Right atrium auricular region (tissue), 2 donors: Measurements from ENCODE around the gene SEC61A2. TPM values are rescaled to one million over a fixed set of nuclear protein-coding genes. Genes with fewer than 3 reads are reported as not detected.

Experiments
- DNase-seq: peaks from one replicate; pipeline ENCODE4 v3.0.0-alpha.2; 2019; ENCODE audit warnings: low spot score
- H3K27ac ChIP-seq, 2 donors: fragments of 200-600 bp; sonication (generic); 1 replicate in 1 of 2; 2 replicates in 1 of 2; pipeline ENCODE4 v1.5.1; 2016 to 2019
- H3K27me3 ChIP-seq, 2 donors: fragments of 200-600 bp; sonication (generic); one replicate each; pipeline versions ENCODE4 v1.5.1 to v1.6.0; 2017 to 2019
- H3K36me3 ChIP-seq: fragments of 200-600 bp; sonication (generic); one replicate; pipeline ENCODE4 v1.5.1; 2016
- H3K4me1 ChIP-seq, 2 donors: fragments of 200-600 bp; sonication (generic); one replicate each; pipeline versions ENCODE4 v1.5.1 to v1.6.0; 2017 to 2019
- H3K4me3 ChIP-seq, 2 donors: fragments of 200-600 bp; sonication (generic); 1 replicate in 1 of 2; 2 replicates in 1 of 2; pipeline ENCODE4 v1.5.1; 2017 to 2019; ENCODE audit warnings: mild to moderate bottlenecking in 1 of 2, moderate library complexity in 1 of 2
- H3K9me3 ChIP-seq, 2 donors: fragments of 200-600 bp; sonication (generic); one replicate each; pipeline ENCODE4 v1.5.1; 2019
- microRNA counts, 2 donors: library from miRNA; unstranded; fragments of <30 nt; microRNA quantifications; one replicate each; lab custom pipeline; 2016 to 2017
- microRNA-seq, 2 donors: library from miRNA; unstranded; fragments of <30 nt; microRNA quantifications; one replicate each; pipeline ENCODE4, GENCODE V29; 2016 to 2017; ENCODE audit warnings: borderline number of aligned reads in 2 of 2, borderline replicate concordance in 1 of 2
- total RNA-seq, 2 donors: library from RNA; depleted of rRNA; stranded (reverse); fragments of >200 nt; gene quantifications; one replicate each; pipeline ENCODE4 v1.1.0, GENCODE V29; 2016
- TF ChIP-seq, protein P1 (sequence below), 2 donors: fragments of 200-600 bp; sonication (generic); IDR thresholded peaks; one replicate each; pipeline ENCODE4 v1.5.1; 2019; ENCODE audit warnings: antibody characterized with exemption in 2 of 2

Gene SEC61A2
- total RNA-seq, 2 donors from 2014 or later, result 12.2 to 12.4 TPM

DNA sequence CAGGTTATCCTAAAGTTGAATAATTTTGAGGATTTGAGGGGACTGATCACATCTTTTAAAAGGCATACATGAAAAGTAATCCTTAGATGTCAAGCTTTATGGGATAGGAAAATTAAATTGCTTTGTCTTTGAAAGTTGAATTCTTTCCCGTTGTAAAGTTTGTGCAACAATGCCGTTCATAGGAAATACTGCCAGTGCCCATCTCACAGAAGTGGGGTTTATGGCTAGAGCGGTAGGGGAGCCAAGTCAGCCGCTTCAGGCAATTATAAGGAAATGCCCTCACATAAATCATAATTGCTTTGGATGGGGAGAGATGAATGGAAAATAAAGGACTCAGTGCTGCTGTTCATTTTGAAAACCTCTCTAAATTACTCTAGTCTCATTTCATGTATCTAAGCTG lies 84.6 kb downstream of the SEC61A2 start:
- Histone ChIP-seq H3K4me3 (no peak overlapping the region), H3K27ac (peak overlapping the region in 1 of 2 donors; percentile 9), H3K36me3 (peaks cover 55% of the 10 kb centered on the region), H3K9me3 (no peaks in the 10 kb centered on the region), H3K27me3 (no peaks in the 10 kb centered on the region), H3K4me1 (peaks cover 0 to 28% of the 10 kb centered on the region in 2 donors)
- TF ChIP-seq, protein P1, sequence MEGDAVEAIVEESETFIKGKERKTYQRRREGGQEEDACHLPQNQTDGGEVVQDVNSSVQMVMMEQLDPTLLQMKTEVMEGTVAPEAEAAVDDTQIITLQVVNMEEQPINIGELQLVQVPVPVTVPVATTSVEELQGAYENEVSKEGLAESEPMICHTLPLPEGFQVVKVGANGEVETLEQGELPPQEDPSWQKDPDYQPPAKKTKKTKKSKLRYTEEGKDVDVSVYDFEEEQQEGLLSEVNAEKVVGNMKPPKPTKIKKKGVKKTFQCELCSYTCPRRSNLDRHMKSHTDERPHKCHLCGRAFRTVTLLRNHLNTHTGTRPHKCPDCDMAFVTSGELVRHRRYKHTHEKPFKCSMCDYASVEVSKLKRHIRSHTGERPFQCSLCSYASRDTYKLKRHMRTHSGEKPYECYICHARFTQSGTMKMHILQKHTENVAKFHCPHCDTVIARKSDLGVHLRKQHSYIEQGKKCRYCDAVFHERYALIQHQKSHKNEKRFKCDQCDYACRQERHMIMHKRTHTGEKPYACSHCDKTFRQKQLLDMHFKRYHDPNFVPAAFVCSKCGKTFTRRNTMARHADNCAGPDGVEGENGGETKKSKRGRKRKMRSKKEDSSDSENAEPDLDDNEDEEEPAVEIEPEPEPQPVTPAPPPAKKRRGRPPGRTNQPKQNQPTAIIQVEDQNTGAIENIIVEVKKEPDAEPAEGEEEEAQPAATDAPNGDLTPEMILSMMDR (IDR thresholded peaks at IDR 0.05), result no peak
- DNase-seq, result no peak

DNA sequence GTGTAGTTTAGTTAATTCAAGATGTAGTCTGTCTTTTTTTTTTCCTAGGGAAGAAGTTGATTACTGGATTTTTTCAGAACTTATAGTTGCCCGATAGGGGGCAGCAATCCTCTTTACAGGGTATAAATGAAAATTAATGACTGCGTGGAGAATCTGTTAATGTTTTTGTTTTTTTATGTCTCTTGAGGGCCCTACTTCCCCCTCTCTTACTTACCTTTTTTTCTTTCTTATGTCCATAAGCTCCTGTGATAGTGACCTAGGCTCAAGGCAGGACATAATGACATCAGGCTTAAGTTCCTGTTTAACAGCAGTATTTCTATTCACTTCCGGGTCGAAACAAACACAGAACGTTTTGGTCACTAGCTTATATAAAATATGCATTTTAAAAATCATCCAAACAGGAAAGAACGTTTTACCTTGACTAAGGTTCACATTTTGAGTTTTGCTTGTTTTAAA lies 85.3 kb downstream of the SEC61A2 start:
- Histone ChIP-seq H3K27ac (peak overlapping the region; percentile 9 to 57), H3K36me3 (peaks cover 58% of the 10 kb centered on the region), H3K27me3 (no peaks in the 10 kb centered on the region), H3K4me3 (peak overlapping the region in 1 of 2 donors; percentile 13), H3K9me3 (no peaks in the 10 kb centered on the region), H3K4me1 (peaks cover 0 to 29% of the 10 kb centered on the region in 2 donors)
- no peak for DNase-seq
- TF ChIP-seq, protein P1 (IDR thresholded peaks at IDR 0.05), result peak; percentile 49 to 80

MicroRNAs within 50 kb of the gene (microRNA counts, 767-probe panel; counts per million panel counts)
- microRNA hsa-miR-548ak (lab: Ali Mortazavi, UCI), result 0 to 1,217 counts per million in 2 donors

Small RNAs within 50 kb of the gene (microRNA-seq; reads per million reads assigned to microRNA genes)
- 0 reads per million in 2 donors for gene MIR548AK

Other genes starting within 250 kb of the SEC61A2 start
- 10 to 100 TPM; 11.8 to 13.1 TPM for gene UPF2, start 86.9 kb upstream of the SEC61A2 start, total RNA-seq
- 10 to 100 TPM; 18.4 to 23.6 TPM for gene DHTKD1, start 60.7 kb upstream of the SEC61A2 start, total RNA-seq
- gene NUDT5, start 66.2 kb downstream of the SEC61A2 start, total RNA-seq, result 10 to 100 TPM; 10.8 to 12.8 TPM
- 10 to 100 TPM; 49.2 to 57.0 TPM for gene CDC123, start 66.5 kb downstream of the SEC61A2 start, total RNA-seq
- 10 to 100 TPM; 24.5 to 27.2 TPM for gene CAMK1D, start 219.9 kb downstream of the SEC61A2 start, total RNA-seq